ENCODE data around the gene S100A1. TPM values are rescaled to one million over a fixed set of nuclear protein-coding genes. Genes with fewer than 3 reads are reported as not detected.
"Not testable (repeated sequence)": the region's sequence is repeated elsewhere in the genome, so short reads cannot be mapped to it uniquely, and the experiment has no call there.

Gene S100A1
- total and polyA plus RNA-seq, 10 of the 15 experiments (the other 5 are each of a cell fraction or from before 2014, with no cell fraction given) = 0.13 to 0.29 TPM; not detected in 8

- H2AFZ ChIP-seq (ENCODE audit: control insufficient read depth, low read depth, low read length); H3K4me2 ChIP-seq (ENCODE audit: control insufficient read depth, insufficient read depth); intact Hi-C loops (cut with micrococcal nuclease; ENCODE audit: unreplicated experiment); FAIRE-seq; in situ Hi-C loops (cut with MboI); DNase-seq (ENCODE audit: low read depth, low spot score); POLR2A ChIA-PET; H3K4me1 ChIP-seq (ENCODE audit: control insufficient read depth, insufficient read depth, low read length); H3K4me3 ChIP-seq; ATAC-seq; H4K20me1 ChIP-seq (ENCODE audit: control insufficient read depth, insufficient read depth); H3K27ac ChIP-seq (ENCODE audit: control insufficient read depth, insufficient read depth); H3K9me3 ChIP-seq (replicated peaks; ENCODE audit: control insufficient read depth, insufficient read depth, low read length); H3K27me3 ChIP-seq (replicated peaks in 1 of 2; ENCODE audit: control insufficient read depth in 2 of 2, insufficient read depth in 2 of 2, low read length in 1 of 2); H3K9ac ChIP-seq (ENCODE audit: control insufficient read depth, insufficient read depth, low read length); BruUV-seq (replicated peaks); RAD21 ChIA-PET (ENCODE audit: unreplicated experiment): not testable (repeated sequence)
- 96% methylated on average over 8 of the region's 8 CpGs for WGBS (ENCODE audit: insufficient coverage, insufficient replicate concordance, low lambda C conversion rate, missing lambda C conversion rate)
- 0 out of 2 replicates have a peak, but pooled peaks have one; percentile 25 for TF ChIP-seq POLR2AphosphoS5 (IDR thresholded peaks at IDR 0.05; ENCODE audit: low read length)
- Histone ChIP-seq H3K79me2 (ENCODE audit: control insufficient read depth, insufficient read depth, low read length) (peaks cover 24% of the 10 kb centered on the region), H3K36me3 (ENCODE audit: control insufficient read depth in 2 of 2, insufficient read depth in 2 of 2, low read length in 1 of 2) (peaks cover 9 to 34% of the 10 kb centered on the region in 2 experiments)
- SMC1A ChIA-PET (ENCODE audit: uncharacterized antibody, unreplicated experiment) = interaction anchor here (0.6 to 1.8 kb wide), 4 partner anchors 10 to 288 kb away, joined by 3 to 5 read pairs (median 3); partner anchors contain the start of gene SNAPIN
- CTCF ChIA-PET = interaction anchor here (0.6 to 7.5 kb wide), 4 partner anchors 9 to 97 kb away, joined by 3 to 43 read pairs (median 5); partner anchors contain the start of gene CHTOP
These were observed 40.4 kb downstream of the S100A1 start for GRCh38 chr1:153668672-153669071.

- peaks cover 4% of the 10 kb centered on the region; the same call in 1 of the 2 replicates for H3K4me1 ChIP-seq (ENCODE audit: control insufficient read depth, insufficient read depth, low read length)
- H3K79me2 ChIP-seq (ENCODE audit: control insufficient read depth, insufficient read depth, low read length) = peaks cover 24% of the 10 kb centered on the region
- DNase-seq (ENCODE audit: low read depth, low spot score) (no peak), ATAC-seq (no peak), FAIRE-seq (no peak)
- H3K4me3 ChIP-seq = peak overlapping the region; percentile 99
- peaks cover 7 to 34% of the 10 kb centered on the region in 2 experiments for H3K36me3 ChIP-seq (ENCODE audit: control insufficient read depth in 2 of 2, insufficient read depth in 2 of 2, low read length in 1 of 2)
- CTCF ChIA-PET = interaction anchor here (2.0 to 7.5 kb wide), 2 partner anchors 10 to 98 kb away, joined by 5 to 43 read pairs; no protein-coding TSS in a partner anchor
- BruUV-seq (replicated peaks) = no TSS peak
- RAD21 ChIA-PET (ENCODE audit: unreplicated experiment) = no interaction called here
- H4K20me1 ChIP-seq (ENCODE audit: control insufficient read depth, insufficient read depth) = no peaks in the 10 kb centered on the region
- H3K27ac ChIP-seq (ENCODE audit: control insufficient read depth, insufficient read depth) = no peak overlapping the region
- H3K9me3 ChIP-seq (replicated peaks; ENCODE audit: control insufficient read depth, insufficient read depth, low read length) = no peaks in the 10 kb centered on the region
- no peaks in the 10 kb centered on the region for H3K27me3 ChIP-seq (replicated peaks in 1 of 2; ENCODE audit: control insufficient read depth in 2 of 2, insufficient read depth in 2 of 2, low read length in 1 of 2)
- POLR2A ChIA-PET = no interaction called here
- peak overlapping the region; percentile 94 for H3K9ac ChIP-seq (ENCODE audit: control insufficient read depth, insufficient read depth, low read length)
- SMC1A ChIA-PET (ENCODE audit: uncharacterized antibody, unreplicated experiment) = interaction anchor here (0.8 to 1.8 kb wide), 4 partner anchors 11 to 317 kb away, joined by 3 to 5 read pairs (median 4); partner anchors contain the start of genes RAB13 and SNAPIN
- intact Hi-C loops (cut with micrococcal nuclease; ENCODE audit: unreplicated experiment) = loop anchor here (2.0 to 5.0 kb wide), 4 partner anchors 35 to 317 kb away; partner anchors contain the start of genes CHTOP and RAB13
- in situ Hi-C loops (cut with MboI) = no loop called here
- H3K4me2 ChIP-seq (ENCODE audit: control insufficient read depth, insufficient read depth) = peak overlapping the region; percentile 85
- H2AFZ ChIP-seq (ENCODE audit: control insufficient read depth, low read depth, low read length) = no peak overlapping the region
- 73% methylated on average over 6 of the region's 6 CpGs for WGBS (ENCODE audit: insufficient coverage, insufficient replicate concordance, low lambda C conversion rate, missing lambda C conversion rate)
- no peak for TF ChIP-seq LARP7 (IDR thresholded peaks at IDR 0.05)
- TF ChIP-seq BHLHE40 (IDR thresholded peaks at IDR 0.05; ENCODE audit: borderline replicate concordance in 1 of 2, low read depth in 2 of 2, low read length in 1 of 2) = no peak
- TF ChIP-seq ATF2 (IDR thresholded peaks at IDR 0.05; ENCODE audit: low read length) = no peak
- no peak for TF ChIP-seq MYB (IDR thresholded peaks at IDR 0.05; ENCODE audit: borderline replicate concordance, low read depth, low read length)
- TF ChIP-seq MXI1 (IDR thresholded peaks at IDR 0.05; ENCODE audit: low read depth, low read length) = no peak
- no peak for TF ChIP-seq CUX1 (IDR thresholded peaks at IDR 0.05; ENCODE audit: insufficient replicate concordance, low read depth, low read length)
- no peak for TF ChIP-seq WRNIP1 (IDR thresholded peaks at IDR 0.05; ENCODE audit: borderline replicate concordance, low read depth, low read length)
- TF ChIP-seq NBN (IDR thresholded peaks at IDR 0.05) = no peak
- TF ChIP-seq SMARCA5 (IDR thresholded peaks at IDR 0.05) = no peak
- TF ChIP-seq MTA2 (IDR thresholded peaks at IDR 0.05; ENCODE audit: low read depth) = no peak
These were observed 41.4 kb downstream of the S100A1 start for GRCh38 chr1:153669606-153670005.
